ENCODE data around the gene FZD2.
"Not testable (repeated sequence)": the region's sequence is repeated elsewhere in the genome, so short reads cannot be mapped to it uniquely, and the experiment has no call there.

The FZD2 gene

DNA sequence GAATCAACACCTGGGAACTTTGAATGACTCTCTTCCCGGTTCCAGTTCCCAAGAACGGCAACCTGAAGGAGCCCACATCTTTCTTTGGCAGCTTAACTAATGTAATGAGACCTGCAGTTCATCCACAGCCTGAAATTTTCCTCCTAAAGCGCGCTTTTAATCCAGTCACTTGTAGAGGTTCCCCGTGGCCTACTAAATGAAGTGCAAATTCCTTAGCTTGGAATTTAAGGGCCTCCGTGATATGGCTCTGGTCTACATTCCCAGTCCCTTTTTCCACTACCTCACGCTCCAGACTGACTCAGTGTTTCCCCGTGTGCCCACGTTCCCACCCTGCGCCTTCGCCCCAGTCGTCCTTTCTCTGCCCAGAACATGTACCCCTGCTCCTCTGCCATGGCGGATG is 27.2 kb downstream of the FZD2 start:
- DNase-seq: no peak

- no peak for DNase-seq
These were observed 28.0 kb downstream of the FZD2 start for GRCh38 chr17:44585315-44585714.

DNA sequence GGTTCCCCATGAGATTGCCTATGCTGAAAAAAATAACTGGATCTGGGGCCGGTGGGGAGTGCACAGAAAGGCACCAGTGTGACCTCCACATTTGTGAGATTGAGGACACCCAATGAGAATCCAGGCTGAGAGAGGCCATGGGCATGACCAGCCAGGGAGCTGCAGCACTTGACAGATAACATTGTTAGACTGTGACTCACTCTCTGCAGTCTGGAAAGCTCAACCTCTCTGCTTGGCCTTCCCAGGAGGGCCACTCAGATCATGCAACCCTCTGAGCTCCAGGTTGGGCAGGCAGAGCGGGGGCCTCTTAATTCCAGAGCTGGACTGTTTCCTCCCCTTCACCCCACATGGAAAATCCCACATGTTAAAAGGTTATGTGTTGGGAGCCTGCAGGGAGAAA is 30.1 kb downstream of the FZD2 start:
- no peak for DNase-seq

DNA sequence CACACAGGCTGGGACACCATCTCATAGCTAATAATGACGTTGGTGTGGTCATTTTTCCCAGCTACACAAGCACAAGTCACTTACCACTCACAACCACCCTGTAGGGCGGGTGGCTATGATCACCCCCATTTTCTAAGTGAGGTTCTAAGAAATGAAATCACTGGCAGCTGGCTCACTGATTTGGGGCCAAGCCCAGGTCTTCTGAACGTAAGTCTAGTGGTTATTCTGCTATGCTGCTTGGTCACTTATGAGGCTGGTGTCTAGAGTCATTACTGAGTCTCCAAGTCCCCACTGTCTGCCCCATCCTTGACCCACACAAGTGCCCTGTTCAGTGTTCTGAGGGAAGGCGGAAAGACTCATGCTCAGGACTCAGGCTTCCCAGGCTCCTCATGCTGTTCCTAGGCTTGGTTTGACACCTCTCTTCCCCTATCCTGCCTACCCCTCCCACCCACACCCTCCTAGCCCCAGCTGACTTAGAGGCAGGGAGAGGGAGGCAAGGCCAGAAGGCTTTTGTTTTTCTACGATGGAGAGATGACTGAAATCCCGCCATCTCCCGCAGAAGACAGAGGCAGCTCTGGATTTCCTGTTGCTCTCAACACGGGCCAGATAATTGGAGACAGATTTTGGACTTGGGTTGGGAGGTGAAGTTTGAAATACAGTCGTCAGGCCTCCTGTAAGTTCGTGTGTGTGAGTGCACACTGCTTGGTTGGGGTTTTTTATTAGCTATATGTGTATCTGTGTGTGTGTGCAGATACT is 32.2 kb downstream of the FZD2 start:
- no peak for DNase-seq

GRCh38 chr17:44590072-44590462 is 32.8 kb downstream of the FZD2 start:
- not testable (repeated sequence) for DNase-seq

- not testable (repeated sequence) for DNase-seq
These were observed 33.5 kb downstream of the FZD2 start for GRCh38 chr17:44590762-44591161.

GRCh38 chr17:44591206-44591605 is 33.9 kb downstream of the FZD2 start:
- DNase-seq: no peak

DNA sequence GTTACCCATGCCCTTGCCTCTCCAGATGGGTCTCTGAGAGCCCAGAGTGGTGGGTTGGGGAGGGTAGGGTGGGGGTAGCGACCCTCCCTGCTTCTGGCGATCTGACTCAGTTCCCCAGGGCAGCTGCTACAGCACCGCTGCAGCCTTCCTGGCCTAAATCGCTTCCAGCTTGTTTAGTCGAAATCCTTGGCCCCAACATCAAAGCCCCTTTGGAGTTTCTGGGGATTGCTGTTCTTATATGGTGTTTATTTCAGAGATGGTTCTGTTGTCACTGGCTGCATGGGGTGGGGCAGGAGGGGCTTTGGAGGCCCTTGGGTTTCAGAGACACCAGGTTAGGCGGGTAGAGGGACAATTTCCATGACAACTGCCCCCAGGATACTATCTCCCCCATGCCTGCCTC is 35.9 kb downstream of the FZD2 start:
- no peak for DNase-seq

- no peak for DNase-seq
These were observed 38.0 kb downstream of the FZD2 start for GRCh38 chr17:44595216-44595775.

- no peak for DNase-seq
These were observed 41.0 kb downstream of the FZD2 start for GRCh38 chr17:44598329-44598728.

- DNase-seq: no peak
These were observed 41.6 kb downstream of the FZD2 start for GRCh38 chr17:44598932-44599297.

DNA sequence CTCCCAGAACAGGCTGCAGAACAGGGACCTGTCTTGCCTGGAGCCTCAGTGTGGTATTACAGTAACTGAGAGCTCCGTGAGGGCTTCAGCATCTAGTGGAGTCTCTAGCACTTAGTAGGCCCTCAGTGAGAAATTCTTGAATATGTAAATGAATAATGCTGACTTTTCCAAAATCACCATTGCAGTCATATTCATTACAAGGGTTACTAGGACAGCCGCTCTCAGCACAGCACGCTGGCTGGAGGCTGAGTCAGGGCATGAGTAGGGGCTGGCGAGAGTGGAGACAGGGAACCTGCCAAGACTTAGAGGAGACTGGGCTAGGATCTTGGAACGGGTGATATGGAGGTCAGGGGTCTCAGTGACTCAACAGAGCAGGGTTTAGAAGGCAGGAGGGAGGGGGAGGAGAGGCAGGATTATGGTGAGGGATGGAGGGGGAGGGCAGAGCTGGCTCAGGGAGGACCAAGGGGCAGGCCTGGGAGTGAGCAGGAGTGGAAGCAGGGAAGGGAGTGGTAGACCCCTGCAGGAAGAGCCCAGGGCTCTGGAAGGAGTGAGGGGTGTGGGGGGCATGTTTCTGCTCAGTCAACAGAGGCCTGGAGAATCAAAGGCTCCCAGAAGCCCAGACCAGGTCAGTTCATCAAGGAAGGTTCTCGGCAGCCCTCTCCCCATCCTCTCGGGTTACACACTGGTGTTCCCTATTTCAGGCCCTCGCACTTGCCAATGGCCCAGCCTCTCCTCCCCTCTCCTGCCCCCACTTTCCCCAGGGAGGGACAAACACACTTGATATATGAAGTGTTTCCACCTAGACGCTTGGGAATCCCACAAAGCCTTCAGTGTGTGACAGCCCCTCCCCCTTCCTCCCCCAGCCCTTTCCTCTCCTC is 42.3 kb downstream of the FZD2 start:
- DNase-seq: no peak

DNA sequence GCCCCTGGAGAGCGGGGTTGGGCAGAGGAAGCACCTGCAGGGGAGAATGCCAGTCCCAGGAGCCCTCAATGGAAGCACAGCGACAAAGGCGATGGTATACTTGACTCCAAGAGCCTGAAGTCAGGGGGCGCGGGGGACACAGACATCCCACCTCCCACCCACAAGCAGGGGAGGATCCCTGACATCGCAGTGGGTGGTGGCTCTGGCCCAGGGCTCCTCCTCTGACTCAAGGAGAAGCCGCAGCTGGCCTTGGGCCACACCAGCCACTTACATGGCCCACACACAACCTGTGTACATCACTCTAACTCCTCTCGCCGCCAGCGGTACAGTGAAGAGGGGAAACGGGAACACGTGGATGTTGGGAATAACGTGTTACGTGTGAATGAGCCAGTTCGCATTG is 44.3 kb downstream of the FZD2 start:
- no peak for DNase-seq

GRCh38 chr17:44601973-44602372 is 44.7 kb downstream of the FZD2 start:
- DNase-seq: no peak

DNA sequence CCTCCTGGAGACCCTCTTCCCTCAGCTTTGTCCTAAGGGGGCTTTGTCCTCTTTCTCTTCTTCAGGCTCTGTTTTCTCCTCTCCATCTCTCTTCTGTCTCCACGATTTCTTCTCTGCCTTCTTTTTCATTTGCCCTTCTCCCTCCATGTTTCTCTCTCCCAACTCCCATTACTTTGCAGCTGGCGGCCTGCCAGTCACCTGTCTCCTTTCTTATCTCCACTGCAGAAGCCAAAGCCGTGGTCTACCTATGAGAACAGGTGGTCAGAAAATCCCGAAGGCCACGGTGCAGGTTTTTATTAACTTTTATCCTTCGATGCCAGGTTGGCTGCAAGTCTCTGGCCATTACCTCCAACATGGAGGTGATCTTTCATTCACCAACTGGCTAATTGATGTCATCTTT is 45.1 kb downstream of the FZD2 start:
- DNase-seq: no peak

DNA sequence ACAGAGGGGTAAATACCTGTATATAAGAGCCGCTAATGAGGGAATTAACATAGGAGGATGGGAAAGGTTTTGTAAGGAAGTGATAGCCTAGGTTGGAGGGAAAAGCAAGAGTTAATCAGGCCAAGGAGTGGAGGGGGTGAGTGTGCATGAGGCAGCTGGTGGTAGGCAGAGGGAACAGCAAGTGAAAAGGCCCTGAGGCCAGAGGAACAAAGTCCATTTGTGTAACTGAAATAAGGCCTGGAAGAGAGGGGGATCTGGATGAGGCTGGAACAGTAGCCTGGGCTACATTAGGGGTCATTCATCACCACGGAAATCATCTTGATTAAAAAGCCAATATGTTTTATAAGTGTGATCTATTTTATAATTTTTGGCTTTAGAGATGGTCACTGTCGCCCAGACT is 45.7 kb downstream of the FZD2 start:
- DNase-seq: no peak

DNA sequence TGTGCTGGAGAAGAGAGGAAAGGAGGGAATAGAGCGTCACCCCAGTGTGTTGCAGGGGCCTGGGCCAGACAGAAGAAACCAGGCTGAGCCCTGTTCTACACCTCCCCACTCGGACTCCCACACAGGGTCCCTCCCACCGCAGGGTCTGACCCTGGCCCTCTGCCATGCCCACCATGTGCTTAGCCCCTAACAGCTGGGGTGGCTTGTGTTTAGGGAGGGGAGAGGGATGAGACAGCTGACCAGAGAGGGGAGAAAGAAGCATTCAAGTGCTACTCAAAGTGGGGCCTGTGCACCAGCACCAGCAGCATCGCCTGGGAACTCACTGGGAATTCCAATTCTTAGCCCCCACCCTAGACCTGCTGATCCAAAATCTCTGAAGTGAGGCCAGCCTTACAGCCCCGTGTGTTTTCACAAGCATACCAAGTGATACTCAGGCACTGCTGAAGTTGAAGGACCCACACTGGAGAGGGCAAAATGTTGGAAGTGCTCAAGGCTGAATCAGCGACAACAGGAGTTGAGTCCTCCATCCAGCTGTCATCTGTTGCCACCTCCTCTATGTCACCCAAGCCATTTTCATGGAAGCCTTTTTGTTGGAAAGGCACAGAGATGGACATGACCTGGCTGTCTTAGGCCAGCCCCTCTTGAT is 47.0 kb downstream of the FZD2 start:
- no peak for DNase-seq

- DNase-seq: no peak
These were observed 47.6 kb downstream of the FZD2 start for GRCh38 chr17:44604768-44605485.

DNA sequence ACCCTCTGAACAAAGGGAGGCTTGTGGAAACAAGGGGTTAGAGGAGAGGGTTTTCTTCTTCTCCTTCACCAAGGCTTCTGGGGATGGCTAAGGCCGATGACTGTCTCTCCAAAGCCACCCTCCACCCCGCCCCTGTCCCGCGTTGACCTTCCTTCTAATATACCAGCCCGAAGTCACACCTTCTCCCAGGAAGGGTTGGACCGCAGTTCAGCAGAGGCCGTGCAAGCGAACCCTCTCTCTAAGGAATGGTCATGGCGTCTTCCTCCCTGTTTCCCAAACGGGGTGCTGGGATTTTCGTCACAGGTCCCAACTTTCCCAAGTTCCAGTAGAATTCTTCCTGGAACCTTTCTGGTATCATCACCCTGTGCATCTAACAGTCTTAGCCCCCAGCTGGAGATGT is 49.4 kb downstream of the FZD2 start:
- DNase-seq: no peak

DNA sequence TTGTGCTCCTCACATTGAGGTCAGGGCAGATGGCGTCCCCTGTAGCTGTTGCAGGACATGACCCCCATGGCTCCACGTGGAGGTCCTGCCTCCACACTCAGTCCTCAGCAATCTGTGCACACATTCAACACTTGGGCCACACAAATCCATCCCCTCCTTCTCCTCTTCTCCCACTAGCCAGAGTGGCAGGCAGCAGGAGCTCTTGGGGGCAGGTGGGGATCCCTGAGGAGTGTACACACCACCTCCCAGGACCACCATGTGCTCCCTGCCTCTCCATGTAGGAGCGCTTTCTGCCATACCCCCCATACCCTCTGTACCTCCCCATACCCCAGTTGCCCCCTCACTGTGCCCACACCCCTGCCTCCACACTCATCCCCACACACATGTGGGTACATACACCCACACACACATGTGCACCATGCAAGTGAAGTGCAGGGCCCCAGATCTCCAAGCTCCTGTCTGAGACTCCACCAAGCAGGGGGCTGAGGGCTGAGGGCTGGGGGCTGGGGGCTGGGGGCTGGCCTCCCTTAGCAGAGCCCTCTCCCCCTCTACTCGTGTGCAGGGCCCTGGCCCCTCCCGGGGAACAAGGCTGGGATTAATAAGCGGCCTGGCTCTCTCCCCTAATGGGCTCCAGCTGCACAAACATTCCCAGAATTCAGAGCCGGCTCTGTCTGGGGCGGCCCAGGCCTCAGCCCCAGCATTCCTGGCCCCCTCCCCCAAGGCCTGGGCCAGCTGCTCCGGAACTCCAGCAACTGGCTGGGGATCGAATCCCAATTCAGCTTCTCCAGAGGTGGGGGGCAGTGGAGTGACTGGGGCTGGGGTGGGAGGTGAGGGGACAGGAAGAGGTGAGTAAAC is 50.8 kb downstream of the FZD2 start:
- no peak for DNase-seq

GRCh38 chr17:44608727-44609435 is 51.6 kb downstream of the FZD2 start:
- no peak for DNase-seq
